Activated CD8-positive, alpha-beta memory T cell treated with anti-CD3 and anti-CD28 coated beads for 4 hours (primary cell): ENCODE data around the gene PJA1.

ENCODE experiments used
- DNase-seq, 2 donors: peaks; one replicate each; pipeline ENCODE4 v3.0.0-alpha.2; 2020; ENCODE audit warnings: low read depth in 2 of 2

The PJA1 gene

GRCh38 chrX:69142788-69143469 lies 22.3 kb downstream of the PJA1 start:
- no peak for DNase-seq

- no peak for DNase-seq
These were observed 24.4 kb downstream of the PJA1 start for GRCh38 chrX:69140837-69141236.

DNA sequence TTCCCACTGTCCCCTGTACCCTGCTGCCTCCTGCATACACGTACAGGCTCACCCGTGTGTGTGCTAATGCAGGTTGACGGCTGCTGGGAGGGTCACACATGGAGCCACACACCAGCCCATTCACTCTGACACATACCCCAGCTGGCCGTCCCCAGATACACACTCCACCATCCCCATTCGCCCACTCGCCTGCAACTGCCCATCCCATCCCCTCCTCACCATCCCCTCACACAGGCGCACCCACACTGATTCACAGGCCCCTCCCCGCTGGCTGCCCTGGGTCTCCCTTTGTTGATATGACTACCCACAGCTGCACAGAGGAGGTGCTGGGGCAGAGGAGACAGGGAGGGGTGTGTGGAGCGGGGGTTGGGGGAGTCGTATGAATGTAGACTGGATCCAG lies 25.7 kb downstream of the PJA1 start:
- DNase-seq: no peak

DNA sequence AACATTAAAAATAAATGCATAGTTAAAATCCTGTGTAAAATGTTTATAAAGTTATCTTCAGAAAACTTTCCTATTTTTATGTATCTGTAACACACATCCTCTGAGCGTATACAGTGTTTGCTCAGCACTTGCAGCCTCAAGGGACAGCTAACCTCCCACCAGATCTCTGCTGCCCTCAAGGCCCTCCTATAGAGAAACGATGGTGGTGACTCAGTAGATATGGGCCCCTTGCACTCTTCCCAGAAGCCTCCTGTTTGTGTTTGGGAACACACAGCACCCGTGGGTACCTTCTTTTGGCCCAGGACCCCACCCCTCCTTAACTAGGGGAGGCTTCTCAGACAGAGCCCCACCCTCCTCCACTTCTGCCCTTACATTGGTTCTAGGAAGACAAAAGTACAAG lies 26.7 kb downstream of the PJA1 start:
- DNase-seq: no peak

GRCh38 chrX:69138118-69138390 lies 27.2 kb downstream of the PJA1 start:
- no peak for DNase-seq

- no peak for DNase-seq
These were observed 27.7 kb downstream of the PJA1 start for GRCh38 chrX:69137371-69138117.

DNA sequence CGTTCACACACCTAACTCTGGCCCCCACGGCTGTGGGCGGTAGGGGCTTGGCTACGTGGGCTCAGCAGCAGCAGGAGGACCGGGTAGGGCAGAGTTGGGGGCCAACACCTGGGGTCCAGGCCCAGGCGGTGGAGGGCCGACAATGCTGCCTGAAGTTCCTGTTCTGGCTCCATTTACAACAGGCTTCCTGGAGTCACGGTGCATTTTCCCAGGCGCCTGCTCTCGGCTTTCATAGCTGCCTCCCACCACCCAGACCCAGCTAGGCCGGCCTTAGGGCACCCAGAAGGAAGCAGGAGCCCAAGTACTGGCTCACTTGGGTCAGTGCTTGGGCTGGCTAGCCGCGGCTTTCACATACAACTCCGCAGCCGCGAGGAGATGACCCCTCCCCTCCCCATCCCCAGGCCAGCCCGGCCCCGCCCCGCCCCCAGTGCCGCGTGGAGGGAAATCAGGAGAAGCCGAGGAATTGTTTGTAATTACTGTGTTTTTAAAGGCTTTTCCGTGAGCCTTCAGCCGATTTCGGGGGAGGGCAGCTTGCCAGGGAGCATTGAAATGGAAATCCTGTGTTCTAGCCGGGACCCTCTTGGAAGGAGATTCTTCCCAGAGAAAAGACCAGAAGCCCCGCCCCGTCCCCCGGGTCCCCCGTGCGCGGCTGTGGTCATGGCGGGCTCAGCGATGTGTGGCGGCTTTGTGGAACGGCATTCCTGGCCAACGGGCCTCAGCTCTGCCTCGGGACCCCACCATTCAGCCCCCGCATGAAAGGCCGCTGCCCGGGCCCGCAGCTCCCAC lies 28.5 kb downstream of the PJA1 start:
- no peak for DNase-seq

DNA sequence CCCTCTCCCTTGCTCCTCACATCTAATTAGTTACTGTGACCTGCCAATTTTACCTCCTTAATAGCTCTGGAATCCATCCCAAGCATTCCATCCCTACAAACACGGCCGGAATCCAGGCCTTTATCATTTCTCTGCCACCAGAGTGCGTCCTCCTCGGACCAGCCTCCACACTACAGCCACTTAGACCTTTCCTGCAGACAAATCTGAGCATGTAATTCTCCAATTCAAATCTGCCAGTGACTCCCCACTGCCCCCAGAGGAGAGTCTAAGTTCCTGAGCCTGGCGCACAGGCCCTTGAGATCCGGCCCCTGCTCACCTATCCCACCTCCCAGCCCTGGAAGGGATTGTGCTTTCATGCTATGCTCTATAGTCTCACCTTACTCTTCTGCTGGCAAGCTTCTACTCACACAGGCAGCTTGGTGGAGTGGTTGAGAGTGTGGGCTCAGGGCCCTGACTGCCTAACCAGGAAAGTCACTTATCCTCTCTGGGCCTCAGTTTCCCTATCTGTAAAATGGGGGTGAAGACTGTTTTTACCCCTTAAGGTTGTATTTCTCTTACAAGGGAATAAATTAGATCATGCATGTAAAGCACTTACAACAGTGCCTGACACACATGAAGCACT lies 31.2 kb downstream of the PJA1 start:
- no peak for DNase-seq

- no peak for DNase-seq
These were observed 33.4 kb downstream of the PJA1 start for GRCh38 chrX:69131886-69132285.

- DNase-seq: no peak
These were observed 34.8 kb downstream of the PJA1 start for GRCh38 chrX:69130439-69130838.

GRCh38 chrX:69128588-69128987 lies 36.7 kb downstream of the PJA1 start:
- no peak for DNase-seq

GRCh38 chrX:69127466-69127865 lies 37.8 kb downstream of the PJA1 start:
- no peak for DNase-seq

GRCh38 chrX:69126642-69127041 lies 38.6 kb downstream of the PJA1 start:
- no peak for DNase-seq

DNA sequence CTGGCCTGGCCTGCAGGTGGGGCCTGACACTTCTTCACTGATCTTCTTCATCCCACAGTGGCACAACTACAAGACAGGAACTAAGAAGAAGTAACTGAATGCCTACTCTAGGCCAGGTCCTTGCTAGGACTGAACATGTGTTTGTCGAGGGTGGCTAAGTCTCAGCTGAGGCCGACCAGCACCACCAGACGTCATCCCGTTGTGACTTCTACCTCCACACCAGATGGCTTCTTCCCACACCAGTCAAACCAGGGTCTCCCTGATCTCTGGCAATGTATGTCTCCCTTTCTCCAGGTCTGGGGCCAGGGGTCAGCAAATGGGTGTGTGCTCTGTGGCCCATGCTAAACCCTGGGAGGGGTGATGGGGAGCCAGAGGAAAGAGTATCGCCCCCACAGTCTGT lies 40.2 kb downstream of the PJA1 start:
- no peak for DNase-seq

DNA sequence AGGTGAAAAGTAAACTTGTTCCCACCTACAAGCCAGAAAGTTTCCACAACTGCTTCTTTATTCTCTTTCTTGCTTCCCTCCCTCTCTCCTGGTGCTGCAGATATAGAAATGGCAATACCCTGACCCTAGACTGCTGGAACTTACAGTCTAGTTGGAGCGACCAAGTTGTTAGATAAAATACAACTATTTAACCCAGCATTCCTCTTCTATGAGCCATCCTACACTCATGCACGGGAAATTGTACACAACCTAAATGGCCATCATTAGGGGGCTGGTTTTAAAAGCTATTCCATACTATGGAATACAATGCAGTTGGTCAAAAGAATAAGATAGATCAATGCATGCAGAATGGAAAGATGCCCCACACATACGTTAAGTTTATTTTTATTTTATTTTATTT lies 41.1 kb downstream of the PJA1 start:
- DNase-seq: no peak

DNA sequence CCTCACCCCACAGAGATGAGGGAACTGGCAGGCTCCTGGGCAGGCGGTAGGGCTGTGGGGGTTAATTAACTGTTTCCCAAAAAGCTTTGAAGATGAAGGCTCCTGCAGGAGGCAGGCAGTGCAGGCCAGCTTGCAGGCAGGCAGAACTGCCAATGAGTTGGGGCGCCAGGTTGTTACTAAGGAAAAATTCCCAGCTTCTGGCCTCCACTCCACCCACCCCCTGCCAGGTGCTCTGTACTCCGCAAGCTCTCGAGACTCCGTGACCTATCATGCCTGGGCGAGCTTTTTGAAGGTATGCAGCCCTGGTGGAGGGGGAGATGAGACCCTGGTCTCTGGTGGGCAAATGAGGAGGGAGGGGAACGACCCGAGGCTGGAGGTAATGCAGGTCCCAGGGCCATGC lies 41.8 kb downstream of the PJA1 start:
- no peak for DNase-seq

DNA sequence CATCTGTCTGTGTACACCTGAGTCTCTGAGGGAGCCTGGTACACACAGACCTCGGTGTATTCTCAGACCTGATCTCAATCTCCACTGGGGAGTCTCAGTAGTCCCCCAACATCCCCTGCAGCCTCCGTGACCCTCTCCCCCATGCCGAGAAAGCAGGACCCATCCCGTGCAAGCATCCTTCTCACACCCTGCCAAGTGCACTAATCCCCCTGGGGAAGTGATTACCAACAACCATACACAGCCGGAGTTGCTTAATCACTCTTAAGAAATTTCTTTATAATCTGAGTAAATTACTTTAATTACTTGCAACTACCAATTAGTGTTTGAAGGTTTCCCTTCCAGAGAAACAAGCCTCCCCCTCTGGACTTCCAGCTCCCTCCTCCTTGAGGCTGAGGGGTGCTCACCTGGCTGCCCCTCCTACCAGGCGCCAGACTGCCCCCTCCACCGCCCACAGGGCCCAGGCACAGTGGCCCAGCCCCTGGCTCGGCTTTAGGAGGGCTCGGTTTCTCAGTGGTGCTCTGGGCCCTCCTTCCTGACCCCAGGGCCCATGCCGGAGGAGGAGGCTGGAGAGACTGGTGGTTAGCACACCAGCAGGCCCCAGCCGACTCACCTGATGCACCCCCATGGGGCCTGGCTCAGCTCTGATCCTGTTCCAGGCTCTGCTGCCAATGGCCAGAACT lies 43.8 kb downstream of the PJA1 start:
- DNase-seq: no peak

DNA sequence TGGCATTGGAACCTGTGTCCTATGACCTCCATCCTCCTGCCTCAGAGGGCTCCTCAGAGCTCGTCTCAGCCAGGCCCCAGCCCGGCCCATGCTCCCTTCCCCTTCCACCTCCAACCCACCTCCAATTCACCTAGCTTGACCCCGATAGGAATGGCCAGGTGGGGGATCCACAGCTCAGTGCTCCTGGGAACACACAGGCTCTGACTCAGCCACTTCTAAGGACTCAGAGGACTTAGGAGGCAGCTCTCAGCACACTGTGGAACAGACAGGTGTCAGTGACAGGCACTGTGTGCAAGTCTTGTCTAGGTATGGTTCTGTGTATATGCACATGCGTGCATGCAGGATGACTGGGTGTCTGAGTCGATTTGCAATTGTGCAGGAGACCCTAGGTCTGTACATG lies 44.8 kb downstream of the PJA1 start:
- no peak for DNase-seq

GRCh38 chrX:69119122-69119521 lies 46.1 kb downstream of the PJA1 start:
- DNase-seq: no peak

GRCh38 chrX:69117876-69118526 lies 47.3 kb downstream of the PJA1 start:
- no peak for DNase-seq

DNA sequence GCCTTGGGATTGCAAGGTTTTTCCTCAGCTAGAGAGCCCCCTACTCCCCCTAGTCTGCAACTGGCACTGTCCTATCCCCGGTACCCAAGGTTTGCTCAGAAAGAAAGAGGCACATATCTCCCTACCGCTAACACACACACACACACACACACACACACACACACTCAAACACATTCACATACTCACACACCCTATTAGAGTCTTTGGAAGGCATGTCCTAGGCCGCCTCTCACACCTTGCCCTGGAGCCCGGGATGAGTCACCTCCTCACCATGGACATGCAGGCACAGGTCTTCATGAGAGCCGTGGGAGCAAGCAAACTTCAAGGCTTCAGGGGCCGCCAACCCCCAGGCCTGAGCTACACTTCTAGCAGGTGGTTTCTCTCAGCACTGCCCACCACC lies 49.2 kb downstream of the PJA1 start:
- DNase-seq: no peak

DNA sequence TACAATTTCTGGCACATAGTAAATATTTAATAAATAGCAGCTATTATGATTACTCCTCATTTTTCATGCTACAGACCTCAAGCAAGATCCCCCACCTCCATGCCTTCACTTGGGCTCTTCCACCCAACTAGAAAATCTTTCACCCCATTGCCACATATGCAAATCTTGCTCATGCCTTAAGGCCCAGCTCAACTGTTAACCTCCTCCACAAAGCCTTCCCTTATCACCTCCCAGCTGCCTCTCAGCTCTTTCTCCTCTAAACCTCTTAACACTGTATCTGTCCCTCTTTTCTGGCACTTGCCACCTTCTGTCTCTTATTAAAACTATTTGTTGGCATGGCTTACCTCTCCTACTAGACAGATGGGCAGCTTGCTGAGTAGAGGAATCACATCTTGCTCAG lies 51.5 kb downstream of the PJA1 start:
- no peak for DNase-seq
